DMS114 treated with DMSO at 0.1 percent for 48 hours (cell line): ENCODE data around the gene KRT79.
"Not testable (repeated sequence)": the region's sequence is repeated elsewhere in the genome, so short reads cannot be mapped to it uniquely, and the experiment has no call there.

Source experiments
- DNase-seq: peaks from one replicate; lab custom pipeline; 2025; ENCODE audit not compliant: unreplicated experiment; lab: John Stamatoyannopoulos, UW

The KRT79 gene

GRCh38 chr12:52833922-52834726, at the start of gene KRT79:
Gene KRT79, minus strand, starts transcription at chr12:52834311. Its CDS starts 51 bp downstream, at chr12:52834260.
- no peak for DNase-seq

- DNase-seq: not testable (repeated sequence)
Observed at GRCh38 chr12:52880499-52880898, 46.4 kb upstream of the KRT79 start.

- DNase-seq: peak; percentile 93
Observed at GRCh38 chr12:52879394-52880351, 45.6 kb upstream of the KRT79 start.

GRCh38 chr12:52878507-52879393, 44.6 kb upstream of the KRT79 start:
- no peak for DNase-seq

GRCh38 chr12:52877242-52877641, 43.1 kb upstream of the KRT79 start:
- no peak for DNase-seq

- no peak for DNase-seq
Observed at GRCh38 chr12:52876372-52876771, 42.3 kb upstream of the KRT79 start.

- no peak for DNase-seq
Observed at GRCh38 chr12:52874573-52875435, 40.7 kb upstream of the KRT79 start.

GRCh38 chr12:52873832-52874572, 39.9 kb upstream of the KRT79 start:
- DNase-seq: no peak

GRCh38 chr12:52873513-52873831, 39.4 kb upstream of the KRT79 start:
- no peak for DNase-seq

- DNase-seq: no peak
Observed at GRCh38 chr12:52872644-52873389, 38.7 kb upstream of the KRT79 start.

GRCh38 chr12:52871291-52872039, 37.4 kb upstream of the KRT79 start:
- DNase-seq: no peak

GRCh38 chr12:52870361-52871290, 36.5 kb upstream of the KRT79 start:
- DNase-seq: no peak

GRCh38 chr12:52867642-52868041, 33.5 kb upstream of the KRT79 start:
- DNase-seq: no peak

- DNase-seq: no peak
Observed at GRCh38 chr12:52867152-52867551, 33.0 kb upstream of the KRT79 start.

GRCh38 chr12:52865090-52865944, 31.2 kb upstream of the KRT79 start:
- peak; percentile 69 for DNase-seq

GRCh38 chr12:52862023-52862422, 27.9 kb upstream of the KRT79 start:
- DNase-seq: no peak
